HG03439 (cell line): ENCODE data around the gene PEAK1.
"Not testable (repeated sequence)": the region's sequence is repeated elsewhere in the genome, so short reads cannot be mapped to it uniquely, and the experiment has no call there.

Source experiments
- ATAC-seq: cut with Tn5 transposase; IDR thresholded peaks from one replicate; pipeline ENCODE4 v1.9.1; 2021; ENCODE audit warnings: mild to moderate bottlenecking, moderate library complexity; ENCODE audit not compliant: unreplicated experiment

PEAK1 gene

DNA sequence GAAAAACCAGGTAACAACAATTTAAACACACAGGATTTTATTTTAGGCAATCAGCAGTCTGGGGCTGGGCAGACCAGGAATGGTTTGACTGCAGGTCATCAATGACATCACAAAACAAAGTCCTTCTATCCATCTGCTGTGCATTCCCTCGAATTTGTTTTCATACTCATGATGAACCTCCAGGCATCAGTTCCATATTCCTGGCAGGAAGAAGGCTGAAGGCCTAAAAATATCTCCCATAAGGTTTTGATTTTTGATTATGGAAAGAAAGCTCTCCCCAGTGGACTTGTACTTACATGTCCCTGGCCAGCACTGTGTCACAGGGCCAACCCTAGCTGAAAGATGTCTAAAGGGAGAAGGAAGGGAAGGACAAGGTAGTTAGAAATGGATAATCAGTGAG, 107.4 kb downstream of the PEAK1 start:
- no peak for ATAC-seq

DNA sequence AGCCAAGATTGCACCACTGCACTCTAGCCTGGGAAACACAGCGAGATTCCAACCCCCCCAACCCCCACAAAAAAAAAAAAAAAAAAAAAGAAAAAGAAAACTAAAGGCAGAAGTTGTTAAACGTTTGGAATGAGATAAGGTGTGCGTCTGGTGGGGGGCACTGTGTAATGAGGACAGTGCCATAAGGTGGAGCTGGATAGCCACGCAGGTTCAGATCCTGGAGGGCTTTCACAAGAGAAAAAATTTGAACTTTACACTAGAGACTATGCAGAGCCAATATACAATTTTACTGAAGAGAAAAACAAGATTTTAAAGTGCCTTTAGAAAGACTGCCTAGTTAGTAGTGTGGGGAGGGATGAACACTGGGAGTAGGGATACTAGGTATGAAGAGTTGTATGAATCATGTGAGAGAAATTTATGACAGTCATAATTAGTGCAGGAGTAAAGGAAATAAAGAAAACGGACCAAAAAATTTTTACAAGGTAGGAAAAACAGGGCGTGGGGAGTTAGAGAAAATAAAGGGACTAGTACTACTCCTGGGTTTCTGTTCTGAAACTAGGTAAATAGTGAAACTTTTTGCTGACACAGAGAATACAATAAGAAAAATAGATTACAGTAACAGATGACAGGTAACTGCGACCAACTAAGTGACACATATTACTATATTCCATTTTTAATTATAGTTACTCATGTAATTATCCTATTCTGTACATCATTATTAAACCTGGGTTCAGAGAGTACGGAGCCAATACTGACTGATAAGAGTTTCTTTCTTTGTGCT, 108.1 kb downstream of the PEAK1 start:
- ATAC-seq: no peak

DNA sequence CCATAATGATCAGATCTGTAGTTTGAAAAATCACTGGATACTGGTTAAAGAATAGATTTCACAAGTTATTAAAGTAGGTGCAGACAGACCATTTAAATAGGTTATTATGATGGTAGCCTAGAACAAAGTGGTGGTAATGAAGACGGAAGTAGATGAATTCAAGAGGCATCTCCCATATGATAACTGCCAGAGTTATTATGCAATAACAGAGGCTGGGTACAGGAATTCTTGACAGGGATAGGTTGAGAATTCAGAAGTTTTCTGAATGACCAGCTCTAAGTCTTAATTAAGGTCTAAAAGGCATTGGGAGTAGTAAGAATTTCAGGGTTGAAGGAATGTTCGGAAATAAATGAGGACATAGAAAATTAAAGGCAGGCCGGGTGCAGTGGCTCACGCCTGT, 108.9 kb downstream of the PEAK1 start:
- ATAC-seq: no peak

DNA sequence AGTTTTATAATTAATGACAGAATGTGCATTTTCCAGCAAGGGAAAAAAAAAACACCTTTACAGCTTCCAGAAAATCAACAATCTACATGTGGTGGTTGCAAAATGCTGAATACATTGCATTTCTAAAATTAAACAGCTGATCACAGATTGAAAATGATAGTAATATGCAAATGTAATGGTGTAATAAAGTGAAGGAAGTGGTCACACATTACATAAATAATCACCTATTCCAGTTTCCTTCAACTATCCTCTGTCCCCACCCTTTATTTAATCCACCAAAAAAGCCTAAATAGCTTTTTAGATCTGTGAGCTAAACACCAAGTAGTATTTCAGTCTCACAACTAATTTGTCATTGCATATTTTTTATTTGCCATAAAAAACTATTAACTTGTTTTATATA, 110.5 kb downstream of the PEAK1 start:
- ATAC-seq: no peak

DNA sequence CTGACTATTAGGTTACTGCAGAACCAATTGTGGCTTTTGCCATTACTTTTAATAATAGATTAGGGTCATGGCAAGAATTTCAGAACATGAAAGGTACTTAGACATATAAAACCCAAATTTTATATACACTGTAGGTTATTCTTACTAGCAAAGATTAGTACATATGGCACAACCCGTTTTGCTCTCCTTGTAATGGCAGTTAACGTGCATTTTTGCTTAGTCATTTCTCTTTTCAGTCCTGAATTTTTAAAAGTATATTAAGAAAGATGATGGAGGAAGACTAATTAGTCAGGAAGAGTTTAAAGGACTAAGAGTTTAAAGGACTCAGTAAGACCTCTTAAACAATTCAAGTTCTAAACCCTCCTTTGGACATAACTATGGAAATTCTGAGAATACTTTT, 114.0 kb downstream of the PEAK1 start:
- ATAC-seq: no peak

DNA sequence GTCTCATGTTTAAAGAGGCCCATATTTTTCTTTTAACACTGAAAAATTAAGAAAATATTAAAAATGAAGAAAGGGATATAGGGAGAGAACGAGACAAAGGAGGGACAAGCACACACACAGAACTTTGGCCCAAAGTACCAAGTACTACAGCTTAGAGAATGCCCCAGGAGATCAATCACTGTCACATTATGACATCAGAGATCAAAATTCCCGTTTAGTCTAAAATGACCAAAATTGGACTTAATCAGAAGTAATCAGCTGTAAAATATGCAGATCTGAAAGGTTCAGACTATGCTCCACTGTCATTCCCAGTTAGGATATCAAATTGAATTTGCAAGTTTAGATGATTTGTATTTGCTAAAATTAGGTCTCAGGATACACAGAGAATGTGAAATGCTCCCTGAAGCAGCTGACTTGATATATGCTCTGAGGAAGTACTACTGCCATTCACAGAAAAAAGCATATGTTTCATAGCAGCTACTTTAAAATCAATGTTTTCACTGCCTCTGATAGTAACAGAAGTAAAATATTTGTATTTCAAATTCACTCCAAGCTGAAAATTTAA, 123.0 kb downstream of the PEAK1 start:
- ATAC-seq: no peak

DNA sequence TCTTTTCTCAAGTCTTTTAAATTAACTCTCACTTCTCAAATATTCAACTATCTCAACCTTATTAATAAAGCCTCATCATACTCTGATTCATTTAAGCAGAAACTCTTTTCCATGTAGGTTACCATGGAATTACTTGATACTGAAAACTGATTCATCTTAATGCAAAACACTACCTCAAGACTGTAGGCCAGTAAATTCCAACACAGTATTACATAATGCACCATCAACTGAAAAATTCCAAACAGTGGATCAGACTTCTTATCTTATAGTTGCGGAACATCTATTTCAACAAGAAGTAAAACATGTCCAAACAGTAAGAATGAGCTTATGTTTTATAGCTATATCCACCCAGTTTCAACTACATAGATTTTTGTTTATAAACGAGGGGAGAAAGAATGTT, 124.5 kb downstream of the PEAK1 start:
- no peak for ATAC-seq

DNA sequence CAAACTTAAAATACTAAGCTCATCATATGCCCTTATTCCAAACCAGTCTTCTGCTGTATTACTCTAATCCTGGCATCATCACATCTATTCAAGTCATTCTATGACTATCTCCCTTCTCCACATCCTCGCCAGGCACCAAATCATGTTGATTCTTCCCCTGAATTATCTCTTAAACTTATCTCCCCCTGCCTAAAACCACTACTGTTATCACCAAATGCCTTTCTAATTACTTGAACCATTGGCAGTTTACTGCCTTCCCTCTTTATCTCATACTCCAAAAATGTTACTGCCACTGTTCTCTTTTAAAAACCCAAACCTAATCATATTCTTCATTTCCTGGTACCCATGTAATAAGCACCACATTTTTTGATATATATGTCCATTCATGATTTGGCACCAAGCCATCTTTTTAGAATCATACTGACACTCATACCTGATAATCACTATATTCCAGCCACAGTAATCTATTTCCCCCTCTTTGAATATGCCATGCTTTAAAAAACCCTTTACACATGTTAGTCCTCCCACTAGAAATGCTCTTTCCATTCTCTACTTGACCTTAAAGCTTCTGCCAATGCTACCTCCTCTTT, 126.8 kb downstream of the PEAK1 start:
- no peak for ATAC-seq

DNA sequence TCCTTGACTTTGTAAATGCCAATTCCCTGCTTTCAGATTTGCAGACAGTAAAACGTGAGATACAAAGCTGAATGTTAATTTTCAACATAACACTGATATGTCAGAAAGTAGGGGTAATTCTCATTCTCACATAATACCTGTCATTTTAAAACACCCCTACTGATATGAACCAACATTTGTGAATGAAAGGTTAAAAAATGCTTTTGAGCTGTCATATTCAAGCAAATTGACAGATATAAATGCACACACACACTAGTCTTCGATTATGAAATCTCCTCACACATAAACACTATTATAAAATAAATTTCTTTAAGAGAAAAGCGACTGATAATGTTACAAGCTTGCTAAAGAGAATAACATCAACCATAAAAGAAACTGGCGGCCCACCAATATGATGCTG, 128.8 kb downstream of the PEAK1 start:
- no peak for ATAC-seq

DNA sequence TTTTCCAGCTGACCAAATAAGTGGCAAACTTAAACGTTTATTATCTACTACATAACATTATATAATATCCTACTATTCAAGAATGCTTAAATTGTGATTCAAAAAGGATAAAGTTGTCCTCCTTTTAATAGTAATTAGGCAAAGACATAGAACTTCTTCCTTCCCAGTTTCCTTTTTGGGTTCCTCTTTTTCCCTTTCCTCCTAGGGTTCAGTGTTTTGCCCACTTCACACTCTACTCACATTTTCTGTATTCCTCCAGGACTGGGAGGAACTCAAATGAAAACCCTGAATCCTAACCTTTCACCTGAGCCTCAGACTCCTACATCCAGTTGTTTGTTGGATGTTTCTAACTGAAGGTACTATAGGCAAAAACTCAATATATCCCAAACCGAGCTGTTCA, 132.5 kb downstream of the PEAK1 start:
- ATAC-seq: no peak

DNA sequence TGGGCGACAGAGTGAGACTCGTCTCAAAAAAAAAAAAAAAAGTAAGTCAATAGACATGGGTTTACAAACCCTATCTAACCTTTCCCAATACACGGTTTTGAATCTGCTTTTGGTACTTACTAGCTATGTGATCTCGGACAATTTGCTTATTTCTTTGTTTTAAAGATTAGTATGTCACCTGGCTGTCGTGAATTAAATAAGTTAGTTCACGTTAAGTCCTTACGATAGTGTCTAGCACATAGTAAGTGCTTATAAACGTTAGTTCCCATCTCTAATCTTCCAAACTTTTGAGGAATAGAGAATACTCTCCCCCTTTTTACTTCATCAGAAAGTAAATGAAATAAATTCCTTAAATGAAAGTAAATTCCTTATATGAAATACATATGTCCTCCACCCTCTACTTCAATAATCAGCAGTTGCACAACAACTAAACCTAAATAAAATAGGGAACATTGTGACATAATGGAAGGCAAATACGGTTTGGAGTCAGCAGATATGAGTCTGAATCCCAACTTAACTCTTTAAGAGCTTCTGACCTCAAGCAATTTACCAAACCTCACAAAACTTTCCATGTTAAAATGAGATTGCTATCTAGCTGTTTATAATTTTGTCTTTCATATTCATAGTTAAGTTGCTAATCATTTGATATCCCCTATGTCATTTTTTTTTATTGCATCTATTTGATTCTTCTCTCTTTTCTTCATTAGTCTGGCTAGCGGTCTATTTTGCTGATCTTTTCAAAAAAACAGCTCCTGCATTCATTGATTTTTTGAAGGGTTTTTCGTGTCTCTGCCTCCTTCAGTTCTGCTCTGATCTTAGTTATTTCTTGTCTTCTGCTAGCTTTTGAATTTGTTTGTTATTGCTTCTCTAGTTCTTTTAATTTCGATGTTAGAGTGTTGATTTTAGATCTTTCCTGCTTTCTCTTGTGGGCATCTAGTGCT, 134.6 kb downstream of the PEAK1 start:
- ATAC-seq: no peak

DNA sequence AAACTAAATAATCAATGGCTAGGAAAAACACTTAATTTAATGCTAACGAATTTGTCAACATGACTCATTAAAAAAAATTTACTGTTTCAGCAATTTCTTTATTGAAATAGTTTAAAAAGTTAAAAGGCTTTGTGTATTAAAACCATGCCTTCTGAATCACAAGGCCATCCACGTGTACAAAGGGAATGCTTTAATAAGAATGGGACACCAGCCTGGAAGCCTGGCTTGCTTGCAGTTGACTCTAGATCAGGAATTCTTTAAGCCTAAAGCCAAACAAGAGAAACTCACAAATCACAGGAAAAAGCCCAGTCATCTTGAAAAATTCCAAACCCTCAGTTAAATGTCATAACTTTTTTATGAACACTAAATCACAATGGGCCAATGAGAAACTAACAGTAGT, 137.6 kb downstream of the PEAK1 start:
- ATAC-seq: no peak

DNA sequence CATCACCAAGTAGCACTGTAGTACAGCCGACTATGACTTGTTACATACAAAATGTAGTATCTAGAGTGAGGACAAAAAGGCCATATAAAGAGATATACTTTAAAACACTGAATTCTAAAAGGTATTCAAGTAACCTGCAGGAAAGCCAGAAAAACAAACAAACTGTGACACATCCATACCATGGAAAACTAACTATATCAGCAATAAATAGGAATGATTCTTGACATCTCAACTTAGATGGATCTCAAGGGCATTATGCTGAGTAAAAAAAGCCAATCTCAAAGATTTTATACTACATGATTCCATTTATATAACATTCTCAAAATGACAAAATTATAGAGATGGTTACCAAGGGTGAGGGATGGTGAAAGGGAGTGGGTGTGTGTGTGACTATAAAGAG, 143.0 kb downstream of the PEAK1 start:
- ATAC-seq: no peak

DNA sequence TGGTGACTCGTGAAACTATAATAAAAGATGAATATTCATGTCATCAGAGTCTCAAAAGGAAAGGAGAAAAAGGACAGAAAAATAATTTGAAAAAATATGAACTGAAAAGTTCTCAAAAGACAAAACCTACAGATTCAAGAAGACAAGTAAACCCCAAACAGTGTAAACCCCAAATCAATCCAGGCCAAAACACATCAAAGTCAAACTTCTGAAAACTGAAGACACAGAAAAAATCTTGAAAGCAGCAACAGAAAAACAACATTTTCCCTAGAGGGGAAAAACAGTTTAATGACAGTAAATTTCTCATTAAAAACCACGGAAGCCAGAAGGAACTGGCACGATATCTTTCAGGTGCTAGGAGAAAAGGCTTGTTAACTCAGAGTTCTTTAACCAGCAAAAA, 143.8 kb downstream of the PEAK1 start:
- no peak for ATAC-seq

DNA sequence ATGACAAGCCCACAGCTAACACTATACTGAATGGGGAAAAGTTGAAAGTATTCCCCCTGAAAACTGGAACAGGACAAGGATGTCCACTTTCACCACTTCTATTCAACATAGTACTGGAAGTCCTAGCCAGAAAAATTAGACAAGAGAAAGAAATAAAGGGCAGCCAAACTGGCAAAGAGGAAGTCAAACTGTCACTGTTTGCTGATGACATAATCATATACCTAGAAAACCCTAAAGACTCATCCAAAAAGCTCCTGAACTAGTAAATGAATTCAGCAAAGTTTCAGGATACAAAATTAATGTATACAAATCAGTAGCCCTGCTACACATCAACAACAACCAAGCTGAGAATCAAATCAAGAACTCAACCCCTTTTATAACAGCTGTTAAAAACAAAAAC, 146.8 kb downstream of the PEAK1 start:
- not testable (repeated sequence) for ATAC-seq

DNA sequence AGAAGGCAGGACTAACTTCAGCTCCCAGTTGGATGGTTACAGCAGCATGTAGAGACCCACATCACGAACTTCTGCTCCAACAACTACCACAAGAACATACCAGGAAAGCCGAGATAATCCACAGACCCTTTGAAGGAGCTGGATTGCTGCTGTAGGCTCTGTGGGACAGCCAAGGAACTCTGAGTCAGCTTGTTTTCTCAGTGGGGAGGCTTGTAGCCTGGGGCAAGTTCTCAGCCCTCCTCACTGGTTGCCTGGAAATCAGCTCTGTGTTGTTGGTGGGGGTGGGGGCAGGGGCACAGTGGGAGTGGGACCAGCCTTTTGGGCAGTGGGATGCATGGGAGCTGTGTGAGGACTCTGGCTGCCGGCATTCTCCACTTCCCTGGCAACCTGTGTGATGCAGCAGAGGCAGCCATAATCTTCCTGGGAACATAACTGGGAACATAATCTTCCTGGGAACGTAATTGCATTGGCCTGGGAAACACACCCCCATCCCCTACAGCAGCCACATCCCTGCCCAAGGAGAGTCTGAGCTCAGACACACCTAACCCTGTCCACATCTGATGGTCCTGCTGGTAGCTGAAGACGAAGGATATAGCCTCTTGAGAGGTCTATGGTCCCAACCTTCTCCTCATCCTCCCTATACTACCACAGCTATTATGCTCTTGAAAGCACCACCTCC, 153.1 kb downstream of the PEAK1 start:
- no peak for ATAC-seq

DNA sequence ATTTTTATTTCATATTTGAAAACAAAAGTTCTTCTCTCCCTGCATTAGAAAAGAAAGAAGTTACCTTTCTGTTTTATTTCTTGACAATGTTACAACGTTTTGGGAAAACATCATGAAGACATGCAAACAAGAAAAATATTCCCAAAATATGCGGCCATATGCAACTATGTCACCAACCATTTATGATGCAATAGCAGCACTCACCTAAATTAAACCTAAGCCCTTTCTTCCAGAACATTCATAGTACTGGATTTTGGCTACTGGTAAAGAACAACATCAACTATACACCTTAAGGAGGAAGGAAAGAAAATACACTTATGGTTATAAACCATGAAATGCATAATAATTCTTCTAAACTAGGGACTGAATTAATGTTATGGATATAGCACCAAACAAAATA, 164.5 kb downstream of the PEAK1 start:
- ATAC-seq: no peak

DNA sequence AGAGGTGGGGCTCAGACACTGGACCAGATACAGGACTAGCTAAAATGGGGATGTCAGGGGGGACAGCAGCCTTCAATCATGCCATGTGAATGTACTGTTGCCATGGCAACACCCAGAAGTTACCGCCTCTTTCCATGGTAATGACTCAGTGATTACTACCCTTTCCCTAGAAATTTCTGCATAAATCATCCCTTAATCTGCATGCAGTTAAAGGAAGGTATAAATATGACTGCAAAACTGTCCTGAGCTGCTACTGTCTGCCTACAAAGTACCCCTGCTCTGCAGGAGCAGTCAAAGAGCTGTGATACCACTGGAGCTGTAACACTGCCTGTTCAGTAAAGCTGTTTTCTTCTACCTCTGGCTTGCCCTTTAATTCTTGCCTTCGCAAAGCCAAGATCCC, 168.2 kb downstream of the PEAK1 start:
- no peak for ATAC-seq

DNA sequence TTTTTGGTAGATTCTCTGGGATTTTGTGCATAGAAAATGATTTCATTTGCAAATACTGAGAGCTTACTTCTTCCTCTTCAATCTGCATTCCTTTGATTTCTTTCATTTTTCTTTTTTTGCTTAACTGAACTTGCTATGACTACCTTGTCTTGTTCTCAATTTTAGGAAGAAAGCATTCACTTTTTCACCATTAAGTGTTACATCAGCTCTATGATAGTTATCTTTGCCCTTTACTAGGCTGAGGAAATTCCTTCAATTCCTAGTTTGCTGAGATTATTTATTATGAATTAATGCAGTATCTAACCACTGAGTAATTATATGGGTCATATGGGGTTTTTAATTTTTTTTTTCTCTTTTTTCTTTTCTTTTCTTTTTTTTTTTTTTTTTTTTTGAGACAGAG, 172.8 kb downstream of the PEAK1 start:
- no peak for ATAC-seq

DNA sequence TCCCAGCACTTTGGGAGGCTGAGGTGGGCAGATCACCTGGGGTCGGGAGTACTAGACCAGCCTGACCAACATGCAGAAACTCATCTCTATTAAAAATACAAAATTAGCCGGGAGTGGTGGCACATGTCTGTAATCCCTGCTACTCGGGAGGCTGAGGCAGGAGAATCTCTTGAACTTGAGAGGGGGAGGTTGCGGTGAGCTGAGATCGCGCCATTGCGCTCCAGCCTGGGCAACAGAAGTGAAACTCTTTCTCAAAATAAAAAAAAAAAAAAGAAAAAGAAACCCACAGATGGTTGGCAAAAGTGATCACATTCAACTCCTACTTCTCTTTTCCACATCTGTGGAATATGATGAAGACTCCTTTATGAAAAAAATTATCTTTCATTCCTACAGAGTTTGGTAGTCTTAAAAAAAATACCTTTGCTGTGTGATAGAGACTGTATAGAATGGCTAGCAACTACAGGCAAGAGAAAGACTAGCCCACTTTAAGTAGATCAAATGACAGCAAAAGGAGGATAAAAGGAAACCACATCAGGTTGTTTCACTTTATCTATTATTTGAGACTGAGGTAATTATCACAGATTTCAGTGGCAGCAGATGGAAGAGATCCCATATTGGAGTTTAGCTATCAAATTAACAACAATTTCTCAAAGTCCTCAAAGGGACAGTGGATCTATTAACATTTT, 176.0 kb downstream of the PEAK1 start:
- no peak for ATAC-seq
